Epithelial cell of proximal tubule (primary cell): ENCODE data around the gene BANF2. TPM values are rescaled to one million over a fixed set of nuclear protein-coding genes. Genes with fewer than 3 reads are reported as not detected.

ENCODE experiments used
- DNase-seq: peaks from one replicate; pipeline ENCODE4 v3.0.0-alpha.2; 2011; ENCODE audit warnings: low read depth
- H3K4me3 ChIP-seq: 2 replicates; pipeline ENCODE4 v1.5.1; 2011; ENCODE audit warnings: low read depth, mild to moderate bottlenecking, low read length
- total RNA-seq: library from RNA; depleted of rRNA; stranded (reverse); fragments of >200 nt; gene quantifications from 2 replicates; pipeline ENCODE4 v1.2.3, GENCODE V29; 2015
- TF ChIP-seq, protein P1 (sequence below): conservative IDR thresholded peaks from 2 replicates; pipeline ENCODE4 v1.5.1; 2012; ENCODE audit warnings: low read depth, mild to moderate bottlenecking, low read length

BANF2 gene
- total RNA-seq, 1 donor from 2014 or later: not detected

DNA sequence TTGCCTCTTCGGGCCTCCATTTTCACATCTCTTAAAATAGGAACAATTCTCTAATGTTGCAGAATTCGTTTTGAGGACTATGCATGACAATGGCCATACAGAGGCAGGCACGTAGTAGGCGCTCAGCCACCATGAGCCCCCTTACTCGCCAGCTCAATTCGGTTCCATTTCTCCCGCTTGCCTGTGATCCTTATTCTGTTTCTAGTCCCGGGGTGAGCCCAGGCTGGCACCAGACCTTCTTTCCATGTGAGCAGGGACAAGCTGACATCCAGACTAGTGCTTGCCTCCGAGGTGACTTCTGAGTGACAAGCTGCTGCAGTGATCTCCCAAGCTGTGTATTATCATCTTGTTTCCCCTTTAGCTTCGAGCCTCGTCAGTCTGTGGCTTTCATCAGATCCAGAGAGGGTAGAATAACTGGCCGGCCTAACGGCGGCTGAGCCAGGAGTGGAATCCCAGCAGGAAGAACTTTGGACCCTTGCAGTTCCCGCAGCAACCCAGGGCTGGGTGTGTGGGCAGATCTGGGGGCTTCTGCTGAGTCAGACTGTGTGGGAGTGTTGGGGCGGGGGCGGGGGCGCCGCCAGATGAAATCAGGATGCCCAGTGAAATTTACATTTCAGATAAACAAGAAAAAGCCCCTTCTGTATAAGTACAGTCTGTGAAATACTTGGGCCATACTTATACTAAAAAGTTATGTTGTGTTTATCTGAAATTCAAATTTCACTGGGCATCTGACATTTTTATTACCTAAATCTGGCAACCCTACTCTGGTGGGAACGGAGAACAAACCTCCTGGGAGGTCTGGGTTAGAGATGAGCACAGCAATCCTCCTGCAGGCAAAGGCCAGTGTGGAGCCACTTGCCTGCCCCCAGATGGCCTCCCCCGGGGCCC is 10.9 kb downstream of the BANF2 start:
- DNase-seq: no peak
- TF ChIP-seq, protein P1, sequence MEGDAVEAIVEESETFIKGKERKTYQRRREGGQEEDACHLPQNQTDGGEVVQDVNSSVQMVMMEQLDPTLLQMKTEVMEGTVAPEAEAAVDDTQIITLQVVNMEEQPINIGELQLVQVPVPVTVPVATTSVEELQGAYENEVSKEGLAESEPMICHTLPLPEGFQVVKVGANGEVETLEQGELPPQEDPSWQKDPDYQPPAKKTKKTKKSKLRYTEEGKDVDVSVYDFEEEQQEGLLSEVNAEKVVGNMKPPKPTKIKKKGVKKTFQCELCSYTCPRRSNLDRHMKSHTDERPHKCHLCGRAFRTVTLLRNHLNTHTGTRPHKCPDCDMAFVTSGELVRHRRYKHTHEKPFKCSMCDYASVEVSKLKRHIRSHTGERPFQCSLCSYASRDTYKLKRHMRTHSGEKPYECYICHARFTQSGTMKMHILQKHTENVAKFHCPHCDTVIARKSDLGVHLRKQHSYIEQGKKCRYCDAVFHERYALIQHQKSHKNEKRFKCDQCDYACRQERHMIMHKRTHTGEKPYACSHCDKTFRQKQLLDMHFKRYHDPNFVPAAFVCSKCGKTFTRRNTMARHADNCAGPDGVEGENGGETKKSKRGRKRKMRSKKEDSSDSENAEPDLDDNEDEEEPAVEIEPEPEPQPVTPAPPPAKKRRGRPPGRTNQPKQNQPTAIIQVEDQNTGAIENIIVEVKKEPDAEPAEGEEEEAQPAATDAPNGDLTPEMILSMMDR: no peak
- H3K4me3 ChIP-seq: no peak overlapping the region

DNA sequence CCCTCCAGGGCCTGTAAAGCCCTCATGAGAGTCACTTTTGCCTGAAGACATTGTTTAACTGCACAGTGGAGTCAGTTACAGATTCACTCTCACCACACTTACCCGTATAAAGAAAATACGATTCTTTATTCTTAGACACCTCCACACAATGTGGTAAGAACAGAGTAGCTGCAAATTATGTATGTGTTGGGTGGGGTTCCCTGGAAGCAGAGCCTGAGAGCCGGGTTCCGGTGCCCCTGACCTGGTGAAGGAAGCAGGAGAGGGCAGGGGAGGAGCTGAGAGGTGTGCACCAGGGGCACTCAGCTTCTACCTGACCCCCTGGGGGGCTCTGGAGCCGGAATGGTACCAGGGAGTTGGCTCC is 11.5 kb downstream of the BANF2 start:
- no peak for DNase-seq
- no peak overlapping the region for H3K4me3 ChIP-seq
- TF ChIP-seq, protein P1: no peak

DNA sequence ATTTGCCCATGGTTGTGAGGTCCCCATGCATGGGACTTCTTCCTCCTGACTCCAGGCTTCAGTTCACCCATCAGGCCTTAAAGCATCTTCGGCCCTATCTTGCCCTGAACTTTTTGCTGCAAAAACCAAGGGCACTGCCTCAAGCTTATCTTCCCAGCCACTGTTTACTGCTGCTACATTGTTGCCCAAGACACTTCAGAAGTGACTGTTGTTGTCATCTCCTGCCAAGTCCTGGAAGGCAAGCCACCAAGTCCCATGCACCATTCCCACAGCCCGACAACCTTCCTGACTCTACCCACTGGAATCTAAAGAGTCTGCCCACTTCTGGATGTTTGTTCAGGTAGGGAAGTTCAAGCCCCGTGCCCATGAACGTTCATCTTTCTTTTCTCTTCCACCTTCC is 12.4 kb downstream of the BANF2 start:
- no peak for DNase-seq
- TF ChIP-seq, protein P1: no peak
- H3K4me3 ChIP-seq: no peak overlapping the region

DNA sequence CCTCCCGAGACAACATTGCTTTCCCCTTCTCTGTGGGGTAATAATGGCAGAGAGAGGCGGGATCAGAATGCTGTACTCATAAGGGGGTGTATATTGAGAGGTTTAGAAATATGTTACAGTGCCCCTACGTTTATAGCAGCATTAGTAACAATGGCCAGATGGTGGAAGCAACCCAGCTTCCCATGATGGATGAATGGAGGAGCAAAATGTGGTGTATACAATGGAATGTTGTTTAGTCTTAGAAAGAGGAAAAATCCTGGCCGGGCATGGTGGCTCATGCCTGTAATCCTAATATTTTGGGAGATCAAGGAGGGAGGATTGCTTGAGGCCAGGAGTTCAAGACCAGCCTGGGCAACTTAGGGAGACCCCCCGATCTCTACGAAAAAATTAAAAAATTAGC is 12.9 kb downstream of the BANF2 start:
- TF ChIP-seq, protein P1: no peak
- H3K4me3 ChIP-seq: no peak overlapping the region
- DNase-seq: no peak

DNA sequence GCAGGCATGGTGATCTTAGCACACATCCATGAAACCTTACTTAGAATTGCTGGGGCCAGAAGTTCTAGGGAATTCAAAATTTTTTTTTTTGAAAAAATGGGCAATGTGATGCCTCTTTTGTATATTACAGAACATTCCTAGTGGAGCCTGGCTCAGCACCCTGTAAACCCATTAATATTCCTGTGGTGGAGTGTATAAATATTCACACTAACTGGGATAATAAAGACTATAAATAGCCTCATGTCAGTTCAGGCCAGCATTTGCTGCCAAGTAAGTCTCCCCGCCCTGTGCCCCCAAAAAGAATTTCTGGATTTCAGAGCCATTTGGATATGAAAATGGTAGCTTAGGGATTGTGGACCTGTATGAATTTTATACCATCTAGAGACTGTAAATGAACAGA is 14.8 kb downstream of the BANF2 start:
- TF ChIP-seq, protein P1: no peak
- H3K4me3 ChIP-seq: no peak overlapping the region
- DNase-seq: no peak

DNA sequence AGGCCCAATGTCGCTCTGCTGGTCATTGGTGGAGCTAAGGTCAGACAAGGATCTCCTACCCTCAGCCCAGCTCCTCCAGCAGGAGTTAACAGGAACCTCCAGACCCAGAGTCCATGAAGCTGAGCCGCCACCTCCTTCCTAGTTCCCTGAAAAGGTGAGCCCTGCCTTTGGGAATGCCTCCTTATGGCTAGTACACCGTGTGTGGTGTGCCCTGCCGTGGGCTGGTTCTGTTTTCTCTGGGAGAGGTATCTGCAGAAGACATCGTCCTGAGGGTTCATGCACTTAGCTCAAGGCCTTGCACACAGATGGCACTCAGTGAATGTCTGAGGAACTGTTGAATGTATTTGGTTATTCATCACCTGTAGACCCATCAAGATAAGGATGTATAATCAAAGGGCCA is 15.3 kb downstream of the BANF2 start:
- TF ChIP-seq, protein P1: no peak
- no peak overlapping the region for H3K4me3 ChIP-seq

DNA sequence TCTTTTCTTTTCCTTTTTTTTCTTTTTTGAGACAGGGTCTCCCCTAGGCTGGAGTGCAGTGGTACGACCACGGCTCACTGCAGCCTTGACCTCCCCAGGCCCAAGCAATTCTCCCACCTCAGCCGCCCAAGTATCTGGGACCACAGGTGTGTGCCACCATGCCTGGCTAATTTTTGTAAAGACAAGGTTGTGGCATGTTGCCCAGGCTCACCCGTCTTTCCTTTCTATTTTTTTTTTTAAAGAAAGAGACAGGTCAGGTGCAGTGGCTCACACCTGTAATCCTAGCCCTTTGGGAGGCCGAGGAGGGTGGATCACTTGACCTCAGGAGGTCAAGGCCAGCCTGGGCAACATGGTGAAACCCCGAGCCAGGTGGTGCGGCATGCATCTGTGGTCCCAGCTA is 16.6 kb downstream of the BANF2 start:
- TF ChIP-seq, protein P1: no peak
- no peak overlapping the region for H3K4me3 ChIP-seq
- no peak for DNase-seq

More for the DNA sequence above, 15.3 kb downstream of the BANF2 start:
- DNase-seq: no peak
